NB4 (cell line): ENCODE measurements around the gene TXNDC2.

Experiments
- CTCF ChIP-seq: IDR thresholded peaks from one replicate; pipeline ENCODE4 v1.5.1; 2012; ENCODE audit warnings: low read depth, low read length
- POLR2A ChIP-seq: IDR thresholded peaks from 2 replicates; pipeline ENCODE4 v1.6.1; 2011; ENCODE audit warnings: mild to moderate bottlenecking; ENCODE audit not compliant: insufficient read length; ENCODE audit errors: extremely low read depth

GRCh38 chr18:9911226-9911625 is 25.5 kb downstream of the TXNDC2 start:
- TF ChIP-seq CTCF: no peak
- TF ChIP-seq POLR2A: no peak
